HG03095 (cell line): ENCODE data around the gene OCA2.

Experiments used
- ATAC-seq: cut with Tn5 transposase; IDR thresholded peaks from one replicate; pipeline ENCODE4 v1.9.1; 2021; ENCODE audit warnings: moderate library complexity; ENCODE audit not compliant: unreplicated experiment

OCA2 gene

GRCh38 chr15:28082891-28083684 is 16.0 kb downstream of the OCA2 start:
- ATAC-seq = no peak

- ATAC-seq = no peak
These were observed 17.5 kb downstream of the OCA2 start for GRCh38 chr15:28081594-28081993.

- ATAC-seq = no peak
These were observed 18.7 kb downstream of the OCA2 start for GRCh38 chr15:28080386-28080785.

- ATAC-seq = no peak
These were observed 19.7 kb downstream of the OCA2 start for GRCh38 chr15:28079313-28079969.

GRCh38 chr15:28078191-28078719 is 20.9 kb downstream of the OCA2 start:
- no peak for ATAC-seq

- ATAC-seq = no peak
These were observed 23.5 kb downstream of the OCA2 start for GRCh38 chr15:28075573-28075972.

- no peak for ATAC-seq
These were observed 30.2 kb downstream of the OCA2 start for GRCh38 chr15:28068930-28069329.

- ATAC-seq = no peak
These were observed 32.9 kb downstream of the OCA2 start for GRCh38 chr15:28066231-28066630.

- ATAC-seq = no peak
These were observed 39.1 kb downstream of the OCA2 start for GRCh38 chr15:28060005-28060404.

GRCh38 chr15:28058082-28058481 is 41.0 kb downstream of the OCA2 start:
- no peak for ATAC-seq

- no peak for ATAC-seq
These were observed 47.0 kb downstream of the OCA2 start for GRCh38 chr15:28051955-28052633.

GRCh38 chr15:28049581-28049980 is 49.5 kb downstream of the OCA2 start:
- no peak for ATAC-seq

- ATAC-seq = no peak
These were observed 51.8 kb downstream of the OCA2 start for GRCh38 chr15:28047277-28047676.

GRCh38 chr15:28044121-28044672 is 54.9 kb downstream of the OCA2 start:
- ATAC-seq = no peak

GRCh38 chr15:28043691-28044091 is 55.4 kb downstream of the OCA2 start:
- ATAC-seq = no peak

GRCh38 chr15:28037969-28038590 is 61.0 kb downstream of the OCA2 start:
- no peak for ATAC-seq

GRCh38 chr15:28033443-28033842 is 65.7 kb downstream of the OCA2 start:
- no peak for ATAC-seq

GRCh38 chr15:28030801-28031200 is 68.3 kb downstream of the OCA2 start:
- ATAC-seq = no peak

GRCh38 chr15:28027714-28028076 is 71.4 kb downstream of the OCA2 start:
- no peak for ATAC-seq

GRCh38 chr15:28026764-28027713 is 72.1 kb downstream of the OCA2 start:
- ATAC-seq = no peak
